GM12878 (cell line): ENCODE results near the gene SRPK3. TPM values are rescaled to one million over a fixed set of nuclear protein-coding genes. Genes with fewer than 3 reads are reported as not detected.

Experiments
- ATAC-seq: fragments of 200-7000 bp; cut with Tn5 transposase; 3 replicates; pipeline ENCODE4 v1.9.1; 2020; ENCODE audit warnings: mild to moderate bottlenecking, moderate library complexity
- BruUV-seq: library from RNA; stranded (reverse); fragments of 400-500 nt; replicated peaks from 2 replicates; lab custom pipeline; 2021; lab: Mats Ljungman, UMichigan
- CTCF ChIA-PET: fragments of 300-600 bp; sonication (Branson Sonifier 250); formaldehyde crosslinking; extraction: SDS; loops from one replicate; lab custom pipeline; 2021; ENCODE audit warnings: inconsistent platforms; lab: Yijun Ruan, JAX
- POLR2A ChIA-PET: fragments of 350-600 bp; formaldehyde crosslinking; extraction: SDS; loops from one replicate; lab custom pipeline; 2021; ENCODE audit warnings: inconsistent platforms; lab: Charles Lee
- RAD21 ChIA-PET: fragments of 300-600 bp; sonication (Branson Sonifier 250); formaldehyde crosslinking; loops from one replicate; lab custom pipeline; 2023; ENCODE audit warnings: antibody characterized with exemption; ENCODE audit not compliant: unreplicated experiment; lab: Charles Lee
- SMC1A ChIA-PET: fragments of 300-600 bp; sonication (Branson Sonifier 250); formaldehyde crosslinking; loops from one replicate; lab custom pipeline; 2023; ENCODE audit not compliant: unreplicated experiment, uncharacterized antibody; lab: Charles Lee
- DNase-seq: peaks from one replicate; pipeline ENCODE4 v3.0.0-alpha.2; 2011; ENCODE audit warnings: low read depth, low spot score
- FAIRE-seq: peaks from 3 replicates; lab custom pipeline; 2011; peaks lifted over from hg19 to GRCh38; lab: Jason Lieb, UNC
- H2AFZ ChIP-seq: 2 replicates; pipeline ENCODE4 v1.6.0; 2011; ENCODE audit warnings: low read depth, low read length, control low read depth; ENCODE audit not compliant: control insufficient read depth
- H3K27ac ChIP-seq: 2 replicates; pipeline ENCODE4 v1.5.1; 2011; ENCODE audit warnings: control low read depth; ENCODE audit not compliant: control insufficient read depth, insufficient read depth
- H3K27me3 ChIP-seq, 2 experiments: replicated peaks in 1 of 2; 2 replicates each; pipeline versions ENCODE4 v1.6.0 to v1.6.1; 2011; ENCODE audit warnings: low read length in 1 of 2; ENCODE audit not compliant: control insufficient read depth in 2 of 2, insufficient read depth in 2 of 2
- H3K36me3 ChIP-seq, 2 experiments: 2 replicates each; pipeline ENCODE4 v1.5.1; 2011; ENCODE audit warnings: low read length in 1 of 2; ENCODE audit not compliant: control insufficient read depth in 2 of 2, insufficient read depth in 2 of 2
- H3K4me1 ChIP-seq: 2 replicates; pipeline ENCODE4 v1.6.1; 2011; ENCODE audit warnings: mild to moderate bottlenecking, low read length, moderate library complexity, mixed read lengths; ENCODE audit not compliant: control insufficient read depth, insufficient read depth
- H3K4me2 ChIP-seq: 2 replicates; pipeline ENCODE4 v1.6.0; 2011; ENCODE audit warnings: control low read depth; ENCODE audit not compliant: control insufficient read depth, insufficient read depth
- H3K4me3 ChIP-seq: fragments of 200-600 bp; sonication (generic); 2 replicates; pipeline ENCODE4 v1.5.1; 2016
- H3K79me2 ChIP-seq: 2 replicates; pipeline ENCODE4 v1.6.0; 2011; ENCODE audit warnings: low read length; ENCODE audit not compliant: control insufficient read depth, insufficient read depth
- H3K9ac ChIP-seq: 2 replicates; pipeline ENCODE4 v1.8.0; 2011; ENCODE audit warnings: low read length, control low read depth, mixed read lengths; ENCODE audit not compliant: control insufficient read depth, insufficient read depth
- H3K9me3 ChIP-seq: replicated peaks from 3 replicates; pipeline ENCODE4 v1.5.1; 2011; ENCODE audit warnings: mild to moderate bottlenecking, low read length; ENCODE audit not compliant: control insufficient read depth, insufficient read depth
- H4K20me1 ChIP-seq: 2 replicates; pipeline ENCODE4 v1.6.0; 2011; ENCODE audit not compliant: control insufficient read depth, insufficient read depth
- BACH1 ChIP-seq: fragments of 450-650 bp; IDR thresholded peaks from 2 replicates; pipeline ENCODE4 v1.6.1; 2017; ENCODE audit warnings: mild to moderate bottlenecking, borderline replicate concordance
- NFXL1 ChIP-seq: fragments of 450-650 bp; IDR thresholded peaks from 2 replicates; pipeline ENCODE4 v1.6.1; 2017; ENCODE audit warnings: antibody characterized with exemption, mild to moderate bottlenecking, borderline replicate concordance
- SRF ChIP-seq, 2 experiments: IDR thresholded peaks; 2 replicates each; pipeline ENCODE4 v1.6.1; 2011; ENCODE audit warnings: low read depth in 2 of 2, low read length in 2 of 2, mild to moderate bottlenecking in 1 of 2, moderate library complexity in 1 of 2
- TBL1XR1 ChIP-seq: IDR thresholded peaks from 2 replicates; pipeline ENCODE4 v1.6.1; 2012; ENCODE audit warnings: low read depth, low read length, improper control_type of control experiment
- YBX1 ChIP-seq: fragments of 450-650 bp; IDR thresholded peaks from 2 replicates; pipeline ENCODE4 v1.6.1; 2016; ENCODE audit warnings: antibody characterized with exemption
- ZNF274 ChIP-seq: IDR thresholded peaks from one replicate; pipeline ENCODE4 v1.8.0; 2011; ENCODE audit not compliant: insufficient read length, insufficient read depth
- WGBS: methylation state at CpG from one replicate; pipeline ENCODE4 v1.1.6; 2016; ENCODE audit warnings: low lambda C conversion rate; ENCODE audit not compliant: insufficient replicate concordance, insufficient coverage; ENCODE audit errors: missing lambda C conversion rate; 5-methylcytosine and 5-hydroxymethylcytosine counted together
- in situ Hi-C: fragments of 300-500 bp; cut with MboI; formaldehyde crosslinking; loops from 9 replicates; pipeline ENCODE4 v1.14.3; 2018; ENCODE audit warnings: mixed read lengths
- intact Hi-C: fragments of 100-400 bp; cut with micrococcal nuclease; formaldehyde crosslinking; loops from one replicate; pipeline ENCODE4 v1.14.2; 2022; ENCODE audit not compliant: unreplicated experiment
- polyA plus RNA-seq, 11 experiments: library from polyadenylated mRNA; depleted of rRNA in 4 of 11; unstranded in 6 of 11; stranded (reverse) in 5 of 11; fragments of >200 nt; fragmentation: Nextera tagmentation in 4 of 11; fragmentation: Illumina TruSeq in 1 of 11; extraction: Ambion mirVana in 4 of 11; extraction: Trizol in 1 of 11; gene quantifications; 1 replicate in 1 of 11; 2 replicates in 10 of 11; pipeline versions ENCODE4 v1.2.1 to v1.2.3, GENCODE V29; 2011 to 2016; ENCODE audit warnings: inconsistent platforms in 2 of 11, missing spikeins in 2 of 11, low read depth in 1 of 11
- total RNA-seq, 4 experiments: library from RNA; depleted of rRNA in 3 of 4; stranded (reverse); fragments of >200 nt in 3 of 4; fragmentation: Illumina TruSeq in 1 of 4; extraction: Trizol in 1 of 4; gene quantifications; 2 replicates each; pipeline versions ENCODE4 v1.2.1 to v1.2.3, GENCODE V29; 2013 to 2021
- TF ChIP-seq, protein P1 (sequence below): IDR thresholded peaks from 2 replicates; pipeline ENCODE4 v1.6.1; 2012; ENCODE audit warnings: low read depth, low read length, improper control_type of control experiment

SRPK3 gene
- total and polyA plus RNA-seq, 10 of the 15 experiments (the other 5 are each of a cell fraction or from before 2014, with no cell fraction given), result 0.05 to 0.19 TPM; not detected in 8

GRCh38 chrX:153733651-153734240 is 47.1 kb upstream of the SRPK3 start:
- FAIRE-seq, result no peak
- ChIA-PET RAD21 (interaction anchor here (0.6 kb wide), 1 partner anchor 166 kb away, joined by 3 read pairs; no protein-coding TSS in a partner anchor), POLR2A (no interaction called here), SMC1A (no interaction called here), CTCF (no interaction called here)
- TF ChIP-seq ZNF274 (no peak), TBL1XR1 (no peak), NFXL1 (no peak), YBX1 (no peak), BACH1 (no peak), SRF (IDR thresholded peaks at IDR 0.05; ENCODE audit: low read depth in 2 of 2, low read length in 2 of 2) (no peak)
- TF ChIP-seq, protein P1, sequence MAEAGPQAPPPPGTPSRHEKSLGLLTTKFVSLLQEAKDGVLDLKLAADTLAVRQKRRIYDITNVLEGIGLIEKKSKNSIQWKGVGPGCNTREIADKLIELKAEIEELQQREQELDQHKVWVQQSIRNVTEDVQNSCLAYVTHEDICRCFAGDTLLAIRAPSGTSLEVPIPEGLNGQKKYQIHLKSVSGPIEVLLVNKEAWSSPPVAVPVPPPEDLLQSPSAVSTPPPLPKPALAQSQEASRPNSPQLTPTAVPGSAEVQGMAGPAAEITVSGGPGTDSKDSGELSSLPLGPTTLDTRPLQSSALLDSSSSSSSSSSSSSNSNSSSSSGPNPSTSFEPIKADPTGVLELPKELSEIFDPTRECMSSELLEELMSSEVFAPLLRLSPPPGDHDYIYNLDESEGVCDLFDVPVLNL, result no peak
- Histone ChIP-seq H3K9me3 (peaks cover 2% of the 10 kb centered on the region; the same call in 1 of the 3 replicates), H3K4me2 (no peak overlapping the region), H3K9ac (no peak overlapping the region), H3K36me3 (no peaks in the 10 kb centered on the region), H3K79me2 (no peaks in the 10 kb centered on the region), H3K27ac (no peak overlapping the region), H3K4me3 (no peak overlapping the region), H2AFZ (no peak overlapping the region), H3K4me1 (no peaks in the 10 kb centered on the region), H4K20me1 (no peaks in the 10 kb centered on the region), H3K27me3 (no peaks in the 10 kb centered on the region)
- intact Hi-C loops, result no loop called here
- no peak for ATAC-seq
- DNase-seq, result no peak
- in situ Hi-C loops, result loop anchor here (10.0 kb wide), 2 partner anchors 51 to 59 kb away; partner anchors contain the start of genes PNCK and SRPK3
- BruUV-seq, result no TSS peak
- 57% methylated on average over 12 of the region's 15 CpGs for WGBS
